ENCODE measurements around the gene FUZ. TPM values are rescaled to one million over a fixed set of nuclear protein-coding genes. Genes with fewer than 3 reads are reported as not detected.

The FUZ gene
- total RNA-seq, 1 experiment from 2014 or later: 23.2 TPM

DNA sequence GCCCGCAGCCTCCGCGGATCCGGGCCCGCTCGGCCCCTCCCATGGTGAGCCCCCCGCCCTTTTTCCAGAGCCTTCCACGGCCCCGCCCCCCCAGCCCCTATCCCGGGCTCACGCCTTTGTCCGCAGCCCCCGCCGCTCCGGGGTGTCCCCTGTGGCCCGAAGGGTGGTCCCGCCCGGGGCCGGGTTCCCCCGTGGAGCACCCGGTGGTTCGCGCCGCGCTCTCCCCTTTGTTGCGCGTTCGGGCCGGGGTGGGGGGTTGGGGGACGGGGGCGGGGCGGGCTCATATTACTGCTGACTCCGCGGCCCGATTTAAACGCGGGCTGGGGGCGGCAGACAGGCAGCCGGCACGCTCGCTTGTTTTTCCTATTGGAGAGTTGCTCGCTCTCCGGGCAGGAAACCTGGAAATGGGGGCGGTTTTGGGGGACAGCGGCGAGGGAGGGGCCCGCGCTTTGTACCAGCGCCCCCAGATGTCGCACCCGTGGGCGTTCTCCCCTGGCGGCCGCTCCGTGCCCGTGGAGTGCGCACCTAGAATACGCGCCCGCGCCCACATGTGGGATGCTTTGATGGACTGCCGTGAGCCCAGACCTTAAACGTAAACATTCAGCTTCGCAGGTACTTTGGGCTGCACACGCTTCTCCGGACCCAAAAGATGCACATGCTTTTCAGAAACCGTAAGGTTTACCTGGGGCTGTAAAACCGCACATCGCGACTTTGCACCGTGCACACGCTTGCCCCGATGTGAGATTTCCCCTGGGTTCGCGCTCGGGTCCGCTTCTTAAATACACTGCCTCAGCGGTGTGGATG lies 38.6 kb upstream of the FUZ start:
- no peak for DNase-seq (ENCODE audit: low read depth)

DNA sequence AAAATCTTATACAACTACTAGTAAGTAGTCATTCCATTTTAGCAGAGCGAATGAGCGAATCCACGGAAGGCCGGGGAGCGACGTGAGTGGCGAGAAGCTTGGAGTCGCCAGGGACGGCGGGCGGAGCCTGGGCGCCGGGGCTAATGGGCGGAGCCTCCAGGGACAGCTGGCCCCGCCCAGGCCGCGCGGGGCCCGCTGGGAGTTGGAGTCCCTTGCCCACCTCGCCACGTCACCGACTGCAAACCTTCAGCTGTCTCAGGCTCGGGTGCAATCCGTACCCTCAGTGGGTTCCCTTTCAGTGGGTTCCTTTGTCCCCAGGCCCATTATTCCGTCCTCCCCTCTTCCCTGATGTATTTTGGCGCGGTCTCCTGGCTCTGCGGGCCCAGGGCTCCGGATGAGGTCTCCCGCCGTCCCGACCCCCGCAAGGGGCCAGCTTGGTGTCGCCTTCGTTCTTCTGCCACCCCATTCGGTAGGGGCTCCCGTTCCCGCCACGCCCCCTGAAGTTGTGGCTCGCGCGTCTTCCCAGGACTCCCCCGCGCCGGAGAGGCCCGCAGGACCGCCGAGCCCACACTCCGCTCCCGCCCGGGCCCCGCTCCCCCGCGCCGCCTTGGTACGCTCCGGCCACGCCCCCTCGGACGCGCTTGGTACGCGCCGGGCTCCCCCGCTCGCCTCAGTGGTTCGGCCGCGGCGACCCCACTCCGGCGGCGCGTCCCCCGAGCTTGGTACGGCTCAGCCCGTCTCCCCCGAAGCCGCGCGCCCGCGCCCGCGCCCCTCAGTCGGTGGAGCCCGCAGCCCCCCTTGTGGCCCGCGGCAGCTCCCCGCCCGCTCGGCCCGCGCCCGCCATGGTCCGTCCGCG lies 37.6 kb upstream of the FUZ start, which contains the start of gene PTOV1:
Gene PTOV1 (plus strand): TSS at position 673 of the 856 bp plus-strand sequence.
- DNase-seq (ENCODE audit: low read depth): peak; percentile 87

DNA sequence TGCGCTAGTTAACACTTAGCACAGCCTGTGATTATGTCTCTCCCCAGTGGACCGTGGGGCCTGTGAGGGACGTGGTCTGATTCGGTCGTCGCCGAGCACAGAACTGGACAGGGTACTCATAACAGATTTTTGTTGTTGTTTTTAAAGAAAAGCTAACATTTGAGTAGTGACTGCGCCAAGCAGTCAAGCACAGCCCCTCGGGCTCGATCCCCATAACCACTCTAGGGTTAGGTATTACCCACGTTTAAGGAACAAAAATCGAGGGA lies 37.1 kb upstream of the FUZ start:
- no peak for DNase-seq (ENCODE audit: low read depth)

DNA sequence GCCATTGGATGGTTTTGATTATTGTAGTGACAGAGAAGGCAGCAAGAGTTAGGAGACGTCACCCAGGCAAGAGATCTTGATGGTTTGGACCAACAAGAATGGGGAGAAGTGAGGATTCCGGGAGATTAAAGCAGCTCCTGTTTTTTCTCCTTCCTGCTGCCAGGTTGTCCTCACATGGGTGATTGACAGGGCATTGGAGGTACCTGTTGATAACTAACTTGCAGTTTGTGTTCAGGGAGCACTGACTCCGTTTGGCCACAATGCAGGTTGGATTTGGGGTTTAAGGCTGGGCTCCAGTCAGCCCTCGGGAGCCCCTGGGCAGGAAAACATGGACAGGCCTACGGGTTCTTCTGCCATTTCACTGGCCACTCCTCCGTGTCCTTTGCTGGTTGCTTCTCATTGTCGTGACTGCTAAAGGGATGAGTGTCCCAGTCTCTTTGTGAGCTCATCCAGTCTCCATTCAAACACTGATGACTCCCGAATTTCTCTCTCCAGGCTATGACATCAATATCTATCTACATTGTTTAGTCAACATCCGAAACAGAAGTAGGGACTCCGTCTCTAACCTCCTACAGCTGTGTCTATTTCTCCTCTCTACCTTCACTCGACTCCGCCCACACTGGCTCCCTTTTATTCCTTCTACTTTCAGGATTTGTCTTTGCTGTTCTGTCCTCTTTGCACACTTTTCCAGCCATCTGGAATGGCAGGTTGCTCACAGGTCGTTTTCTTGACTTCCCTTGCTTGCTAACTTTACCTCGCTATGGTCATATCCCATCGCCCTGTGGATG lies 36.5 kb upstream of the FUZ start:
- no peak for DNase-seq (ENCODE audit: low read depth)

DNA sequence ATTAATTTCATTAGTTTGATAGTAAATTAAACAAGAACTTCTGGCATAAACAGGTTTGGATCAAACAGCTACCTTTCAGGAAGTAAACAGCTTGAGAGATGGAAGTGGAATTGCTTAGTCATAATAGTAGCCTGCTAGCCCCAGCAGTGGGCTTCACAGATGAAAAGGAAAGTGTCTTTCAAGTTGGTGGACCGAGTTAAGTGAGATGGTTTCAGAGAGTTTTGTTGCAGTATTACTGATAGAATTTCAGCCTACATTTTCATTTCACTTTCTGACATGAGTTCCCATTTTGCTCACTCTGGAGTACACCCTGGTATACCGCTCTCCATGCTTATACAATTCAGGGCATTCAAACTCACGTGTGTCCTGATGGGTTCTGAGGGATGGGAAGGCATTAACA lies 35.8 kb upstream of the FUZ start:
- DNase-seq (ENCODE audit: low read depth): peak; percentile 57

DNA sequence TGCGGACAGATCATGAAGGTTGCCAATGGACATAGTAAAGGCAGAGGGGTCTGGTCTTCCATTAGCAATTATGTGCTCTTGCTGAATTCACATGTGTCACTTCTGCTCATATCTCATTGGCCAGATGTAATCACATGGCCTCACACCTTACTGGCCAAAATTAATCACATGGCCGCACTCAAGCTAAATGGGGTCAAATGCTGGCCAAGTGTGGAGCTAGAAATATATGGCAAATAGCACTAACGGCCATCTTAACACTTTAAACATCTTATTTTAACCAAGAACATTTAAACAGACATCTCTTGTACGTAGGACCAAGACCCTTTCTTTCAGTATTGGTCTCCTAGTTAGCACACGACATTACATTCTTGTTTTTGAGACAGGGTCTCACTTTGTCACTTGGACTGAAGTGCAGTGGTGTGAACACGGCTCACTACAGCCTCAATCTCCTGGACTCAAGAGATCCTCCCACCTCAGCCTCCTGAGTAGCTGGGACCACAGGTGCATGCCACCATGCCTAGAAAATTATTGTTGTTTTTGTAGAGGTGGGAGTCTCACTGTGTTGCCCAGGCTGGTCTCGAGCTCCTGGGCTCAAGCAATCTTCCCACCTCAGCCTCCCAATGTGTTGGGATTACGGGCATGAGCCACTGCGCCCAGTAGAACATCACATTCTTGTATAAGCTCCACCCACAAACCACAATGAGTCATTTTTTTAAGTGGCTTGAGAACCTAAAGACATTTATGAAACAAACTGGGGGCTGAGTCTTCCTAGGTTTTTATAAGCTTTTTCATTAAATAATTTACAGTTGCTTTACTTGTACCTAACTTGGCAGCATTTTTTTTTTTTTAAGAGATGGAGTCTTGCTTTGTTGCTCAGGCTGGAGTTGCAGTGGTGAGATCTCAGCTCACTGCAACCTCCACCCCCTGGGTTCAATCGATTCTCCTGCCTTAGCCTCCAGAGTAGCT lies 34.9 kb upstream of the FUZ start:
- peak; percentile 97 for DNase-seq (ENCODE audit: low read depth)

DNA sequence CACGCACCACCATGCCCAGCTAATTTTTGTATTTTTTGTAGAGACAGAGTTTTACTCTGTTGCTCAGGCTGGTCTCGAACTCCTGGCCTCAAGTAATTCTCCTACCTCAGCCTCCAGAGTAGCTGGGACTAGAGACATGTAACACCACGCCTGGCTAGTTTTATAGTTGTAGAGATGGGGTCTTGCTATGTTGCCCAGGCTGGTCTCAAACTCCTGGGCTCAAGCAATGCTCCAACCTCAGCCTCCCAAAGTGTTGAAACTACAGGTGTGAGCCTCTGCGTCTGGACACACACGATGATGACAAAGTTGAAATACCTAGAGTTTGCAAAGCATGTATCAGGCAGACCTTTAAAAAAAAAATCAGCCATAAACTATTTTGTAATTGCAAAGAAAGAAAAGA lies 33.3 kb upstream of the FUZ start:
- no peak for DNase-seq (ENCODE audit: low read depth)

DNA sequence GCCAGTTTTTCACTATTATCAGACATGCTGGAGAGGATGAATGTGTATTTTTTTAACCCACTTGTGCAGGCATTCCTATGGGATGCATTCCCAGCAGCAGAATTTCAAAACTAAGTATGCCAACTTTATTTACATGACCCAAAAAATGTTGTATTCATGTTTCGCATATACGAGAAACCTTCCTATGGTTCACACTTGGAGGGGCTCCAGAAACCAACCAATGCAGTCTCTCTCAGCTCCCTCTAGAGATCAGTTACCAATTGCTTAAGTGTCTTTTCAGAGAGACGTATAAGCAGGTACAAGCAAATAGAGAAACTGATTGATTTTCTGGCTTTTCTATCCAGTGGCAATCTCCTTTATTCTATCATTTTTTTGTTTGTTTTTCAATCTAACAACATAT lies 32.3 kb upstream of the FUZ start:
- no peak for DNase-seq (ENCODE audit: low read depth)

DNA sequence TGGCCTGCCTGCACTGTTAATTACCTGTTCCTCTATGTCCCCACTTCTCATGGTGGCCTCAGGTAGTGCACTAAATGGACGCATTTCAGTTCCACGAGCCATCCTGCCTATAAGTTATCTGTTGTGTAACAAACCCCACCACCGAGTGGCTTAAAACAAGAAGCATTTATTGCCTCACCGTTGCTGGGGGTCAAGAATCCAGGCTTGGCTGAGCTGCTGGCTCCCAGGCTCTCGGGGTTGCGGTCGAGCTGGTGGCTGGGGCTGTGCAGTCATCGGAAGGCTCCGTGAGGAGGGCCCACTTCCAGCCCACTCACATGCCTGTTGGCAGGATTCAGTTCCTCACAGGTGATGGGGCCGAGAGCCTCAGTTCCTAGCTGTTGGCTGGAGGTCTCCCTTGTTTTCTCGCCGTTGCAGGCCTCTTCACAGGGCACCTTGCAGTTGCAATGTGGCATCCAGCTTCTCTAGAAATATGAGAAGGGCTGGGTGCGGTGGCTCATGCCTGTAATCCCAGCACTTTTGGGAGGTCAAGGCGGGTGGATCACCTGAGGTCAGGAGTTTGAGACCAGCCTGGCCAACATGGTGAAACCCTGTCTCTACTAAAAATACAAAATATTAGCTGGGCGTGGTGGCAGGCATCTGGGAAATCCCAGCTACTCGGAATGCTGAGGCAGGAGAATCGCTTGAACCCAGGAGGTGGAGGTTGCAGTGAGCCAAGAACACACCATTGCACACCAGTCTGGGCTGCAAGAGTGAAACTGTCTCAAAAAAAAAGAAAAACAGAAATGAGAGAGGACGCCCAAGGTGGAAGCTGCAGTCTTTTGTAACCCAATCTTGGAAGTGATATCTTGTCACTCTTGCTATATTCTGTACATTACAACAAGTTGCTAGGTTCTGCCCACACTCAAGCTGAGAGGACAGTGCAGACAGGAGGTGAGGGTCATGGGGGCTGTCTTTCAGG lies 31.3 kb upstream of the FUZ start:
- no peak for DNase-seq (ENCODE audit: low read depth)

DNA sequence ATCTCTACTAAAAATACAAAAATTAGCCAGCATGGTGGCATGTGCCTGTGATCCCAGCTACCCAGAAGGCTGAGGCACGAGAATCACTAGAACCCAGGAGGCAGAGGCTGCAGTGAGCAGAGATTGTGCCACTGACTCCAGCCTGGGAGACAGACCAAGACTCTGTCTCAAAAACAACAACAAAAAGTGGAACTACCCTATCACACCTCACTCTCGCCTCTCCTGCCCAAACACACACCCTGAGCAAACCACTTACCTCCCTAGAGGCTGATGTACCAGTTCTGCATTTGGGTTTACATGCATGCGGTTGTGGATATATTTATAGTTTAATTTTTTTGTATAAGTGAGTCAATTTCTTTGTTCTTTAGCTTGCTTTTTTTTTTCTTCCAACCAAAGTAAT lies 30.2 kb upstream of the FUZ start:
- DNase-seq (ENCODE audit: low read depth): no peak

DNA sequence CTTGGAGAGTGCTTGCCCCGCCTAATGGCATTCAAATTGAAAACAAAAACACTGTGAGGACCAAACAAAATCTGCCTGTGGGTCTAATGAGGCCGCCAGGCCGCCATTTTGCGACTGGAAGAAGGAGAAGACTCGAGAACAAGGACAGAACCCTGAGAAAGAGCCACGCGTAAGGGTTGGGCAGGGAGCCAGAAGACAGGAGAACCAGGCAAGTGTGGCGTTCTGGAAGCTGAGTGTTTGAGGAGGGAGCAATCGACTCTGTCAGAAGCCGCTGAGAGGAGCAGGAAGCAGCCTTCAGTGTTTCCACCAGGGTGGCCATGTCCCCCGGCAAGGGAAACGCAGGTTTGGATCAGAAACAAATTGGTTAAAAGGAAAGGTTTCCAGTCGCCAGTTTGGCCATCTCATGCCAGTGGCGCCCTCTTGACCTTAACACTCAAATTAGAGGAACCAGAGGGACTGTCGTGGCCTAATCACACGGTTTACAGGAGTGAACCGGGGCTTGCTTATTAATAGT lies 27.7 kb upstream of the FUZ start:
- DNase-seq (ENCODE audit: low read depth): no peak

DNA sequence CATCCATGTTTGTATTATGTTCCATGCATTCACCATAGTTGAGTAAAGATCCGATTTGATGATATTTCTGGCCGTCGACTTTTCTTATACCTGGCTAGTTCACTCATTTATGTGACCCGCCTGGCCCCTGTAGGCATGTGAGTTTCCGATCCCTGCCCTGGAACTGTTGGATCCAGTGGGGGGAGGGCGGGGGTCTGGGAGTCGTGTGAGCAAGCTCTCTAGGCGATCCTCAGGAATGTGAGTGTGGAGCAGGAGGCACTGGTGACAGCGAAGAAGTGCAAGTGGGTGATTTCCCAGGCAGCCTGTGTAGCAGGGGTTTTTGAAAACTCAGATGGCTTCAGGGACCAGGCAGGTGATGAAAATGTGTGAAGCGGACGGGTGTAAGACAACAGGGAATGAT lies 27.2 kb upstream of the FUZ start:
- no peak for DNase-seq (ENCODE audit: low read depth)

DNA sequence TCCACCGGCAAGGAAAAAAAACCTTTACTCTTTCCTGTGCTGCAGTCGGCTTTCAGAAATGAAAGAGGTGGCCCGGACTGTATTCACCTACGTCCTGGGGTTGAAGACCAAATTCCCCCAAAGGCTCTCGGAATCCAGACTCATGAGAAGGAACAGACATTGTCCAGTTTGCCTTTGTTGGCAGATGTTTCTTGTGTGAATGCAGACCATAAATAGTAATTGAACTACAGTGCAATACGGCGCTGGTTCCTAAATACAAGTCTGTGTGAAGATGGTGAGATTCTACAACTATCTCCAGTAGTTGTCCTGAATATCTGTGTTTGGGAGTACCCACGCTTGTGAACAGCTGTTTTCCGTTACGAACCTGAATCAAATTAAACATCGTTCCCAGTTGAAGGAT lies 26.6 kb upstream of the FUZ start:
- DNase-seq (ENCODE audit: low read depth): no peak

DNA sequence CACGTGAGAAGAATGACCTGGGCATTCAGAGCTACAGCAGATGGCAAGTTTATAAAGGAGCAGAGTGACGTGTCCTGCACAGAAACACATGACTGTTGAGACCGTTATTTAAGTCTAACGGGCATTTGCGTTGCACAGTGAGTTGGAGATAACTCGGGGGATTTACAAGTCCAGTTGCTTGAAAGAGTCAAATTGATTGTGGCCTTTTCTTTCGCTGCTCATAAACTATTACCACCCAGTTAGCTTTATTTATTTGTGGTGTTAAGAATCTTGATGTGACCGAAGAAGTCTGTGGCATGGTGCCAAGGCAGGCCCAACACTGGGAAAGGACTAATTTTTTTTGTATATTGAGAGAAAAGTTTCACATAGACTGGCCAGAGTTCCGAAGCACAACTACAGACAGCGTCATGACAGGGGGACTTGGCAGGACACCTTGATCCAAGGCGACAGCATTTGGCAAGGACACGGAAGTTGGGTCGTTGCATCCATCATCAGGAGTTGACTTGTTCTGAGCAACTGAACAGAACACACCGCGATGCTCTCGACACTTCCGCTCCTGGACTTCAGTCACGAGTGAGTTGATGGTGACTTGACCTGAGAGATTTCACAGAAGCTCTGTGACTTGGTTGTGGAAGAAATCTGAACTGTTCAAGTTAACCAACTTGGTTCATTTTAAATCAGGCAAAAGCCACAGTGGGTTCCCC lies 25.9 kb upstream of the FUZ start:
- DNase-seq (ENCODE audit: low read depth): no peak

DNA sequence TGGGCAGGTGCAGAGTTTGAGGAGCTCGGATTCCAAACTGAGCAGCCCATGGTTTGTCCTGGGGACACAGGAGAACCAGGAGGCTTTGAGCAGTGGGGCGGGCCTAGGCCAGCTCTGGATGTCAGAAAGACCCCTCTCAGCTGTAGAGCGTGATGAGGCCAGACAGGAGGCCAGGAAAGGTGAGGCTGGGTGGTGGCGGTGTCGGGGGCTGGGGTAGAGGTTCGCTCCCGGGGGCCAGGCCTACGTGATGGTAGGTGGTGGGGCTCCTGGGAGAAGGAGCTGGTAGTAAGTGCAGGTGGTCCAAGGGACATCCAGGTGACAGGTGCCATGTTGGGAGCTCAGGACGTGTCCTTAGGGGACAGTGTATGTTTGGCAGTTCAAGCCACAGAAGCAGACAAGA lies 24.3 kb upstream of the FUZ start:
- no peak for DNase-seq (ENCODE audit: low read depth)

DNA sequence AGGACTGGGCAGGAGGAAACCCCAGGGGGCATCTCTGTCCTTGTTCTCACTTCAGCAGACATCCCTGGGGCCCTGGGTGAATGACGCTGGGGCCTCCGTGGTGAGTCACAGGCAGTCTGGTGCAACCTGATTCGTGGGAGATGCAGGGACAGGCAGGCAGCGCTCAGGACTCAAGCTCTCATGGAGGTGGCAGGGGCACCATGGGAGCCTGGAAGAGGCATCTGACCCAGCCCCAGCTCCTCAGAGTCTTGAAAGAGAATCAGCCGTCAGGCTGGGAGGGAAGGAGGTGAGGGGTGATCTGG lies 23.9 kb upstream of the FUZ start:
- no peak for DNase-seq (ENCODE audit: low read depth)

DNA sequence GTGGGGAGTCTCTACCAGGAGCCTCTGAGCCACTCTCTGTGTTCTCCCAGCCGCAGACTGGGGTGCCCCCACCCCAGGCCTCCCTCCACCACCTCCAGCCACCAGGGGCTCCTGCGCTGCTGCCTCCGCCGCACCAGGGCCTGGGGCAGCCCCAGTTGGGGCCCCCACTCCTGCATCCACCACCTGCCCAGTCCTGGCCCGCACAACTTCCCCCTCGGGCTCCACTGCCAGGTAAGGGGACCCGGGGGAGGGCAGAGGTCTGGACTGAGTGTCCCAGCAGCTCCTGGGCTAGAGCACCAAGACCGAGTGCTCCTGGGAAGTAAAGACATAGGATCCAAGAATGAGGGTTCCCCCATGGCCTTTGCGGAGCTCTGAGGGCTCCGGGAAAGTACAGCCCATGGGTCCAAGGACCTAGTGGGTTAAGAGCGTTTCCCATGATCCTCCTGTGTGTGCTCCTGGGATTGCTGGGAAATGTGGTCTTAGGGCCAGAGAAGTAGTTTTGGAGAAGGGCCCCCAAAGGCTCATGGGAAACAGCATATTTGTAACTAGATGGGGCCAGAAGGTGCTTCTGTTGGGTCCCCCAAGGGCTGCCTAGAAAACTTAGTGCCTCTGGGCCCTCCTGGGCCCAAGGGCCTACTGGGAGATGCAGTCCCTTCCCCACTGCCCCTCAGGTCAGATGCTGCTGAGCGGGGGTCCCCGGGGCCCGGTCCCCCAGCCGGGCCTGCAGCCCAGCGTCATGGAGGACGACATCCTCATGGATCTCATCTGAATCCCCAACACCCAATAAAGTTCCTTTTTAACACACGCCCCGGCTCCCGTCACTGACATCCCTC lies 23.3 kb upstream of the FUZ start:
- no peak for DNase-seq (ENCODE audit: low read depth)

DNA sequence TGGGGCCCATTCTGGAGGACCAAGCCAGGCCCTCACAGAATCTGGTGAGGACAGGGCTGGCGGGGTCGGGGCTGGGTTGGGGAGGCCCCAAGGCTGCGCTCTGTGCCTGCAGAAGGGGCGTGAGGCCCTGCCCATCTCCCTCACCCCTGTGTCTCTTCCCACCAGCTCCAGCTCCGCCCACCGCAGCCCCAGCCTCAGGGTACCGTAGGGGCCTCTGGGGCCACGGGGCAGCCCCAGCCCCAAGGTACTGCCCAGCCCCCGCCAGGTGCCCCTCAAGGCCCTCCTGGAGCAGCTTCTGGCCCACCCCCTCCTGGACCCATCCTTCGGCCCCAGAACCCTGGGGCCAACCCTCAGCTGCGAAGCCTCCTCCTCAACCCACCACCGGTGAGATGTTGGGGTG lies 22.5 kb upstream of the FUZ start:
- no peak for DNase-seq (ENCODE audit: low read depth)

DNA sequence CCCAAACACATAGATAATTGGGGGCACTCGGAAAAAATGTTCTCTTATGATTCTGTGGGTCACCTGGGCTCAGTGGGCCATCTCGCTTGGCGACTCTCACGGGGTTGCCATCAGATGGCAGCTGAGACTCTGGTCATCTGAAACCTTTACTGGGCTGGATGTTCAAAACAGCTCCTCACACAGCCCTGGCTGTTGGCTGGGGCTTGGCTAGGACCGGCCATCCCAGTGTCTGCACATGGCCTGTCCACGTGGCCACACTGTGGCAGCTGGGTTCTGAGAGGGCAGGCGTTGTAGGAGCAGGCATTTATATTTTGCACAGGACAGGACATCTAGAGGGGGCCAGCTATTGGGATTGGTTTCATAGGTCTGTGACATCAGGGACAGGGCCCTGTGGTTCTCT lies 20.5 kb upstream of the FUZ start:
- DNase-seq (ENCODE audit: low read depth): no peak
